ENCODE measurements around the gene NQO1. TPM values are rescaled to one million over a fixed set of nuclear protein-coding genes. Genes with fewer than 3 reads are reported as not detected.

Gene NQO1
- total and polyA plus RNA-seq, 9 of the 15 experiments (the other 6 are each of a cell fraction or from before 2014, with no cell fraction given) = 96.7 to 198 (median 122) TPM

GRCh38 chr16:69754469-69755310 lies 28.3 kb upstream of the NQO1 start, which contains the start of gene NOB1 (continued):
- TF ChIP-seq MNT (conservative IDR thresholded peaks at IDR 0.05) = peak; percentile 92 to 96
- no peak for TF ChIP-seq NCOA4 (IDR thresholded peaks at IDR 0.05; ENCODE audit: partially characterized antibody)
- peak; percentile 84 for TF ChIP-seq L3MBTL2 (IDR thresholded peaks at IDR 0.05)
- peak; percentile 94 for TF ChIP-seq DEAF1 (CRISPR knock-in tag; IDR thresholded peaks at IDR 0.05)
- TF ChIP-seq POLR2AphosphoS2 (IDR thresholded peaks at IDR 0.05; ENCODE audit: low read length) = peak; percentile 72; the same call in 1 of the 2 replicates
- TF ChIP-seq HCFC1 (IDR thresholded peaks at IDR 0.05; ENCODE audit: low read depth, low read length) = peak; percentile 63
- peak; percentile 36; the same call in 1 of the 2 replicates for TF ChIP-seq CC2D1A (IDR thresholded peaks at IDR 0.05)
- TF ChIP-seq ZZZ3 (IDR thresholded peaks at IDR 0.05) = no peak
- no peak for TF ChIP-seq ZNF395 (CRISPR knock-in tag; IDR thresholded peaks at IDR 0.05)
- peak; percentile 98 for TF ChIP-seq EP400 (IDR thresholded peaks at IDR 0.05)
- TF ChIP-seq RCOR1 (IDR thresholded peaks at IDR 0.05; ENCODE audit: borderline replicate concordance in 1 of 2, low read depth in 2 of 2, low read length in 2 of 2) = peak in 1 of 2 experiments; percentile 81; a peak in 2 of 4 replicates
- TF ChIP-seq CBFB (CRISPR knock-in tag; IDR thresholded peaks at IDR 0.05) = peak; percentile 88; the same call in 1 of the 2 replicates
- peak in 1 of 2 experiments; percentile 80; a peak in 3 of 4 replicates for TF ChIP-seq MAZ (CRISPR knock-in tag; conservative IDR thresholded peaks at IDR 0.05 in 1 of 2, IDR thresholded peaks at IDR 0.05 in 1 of 2)
- TF ChIP-seq CCNT2 (IDR thresholded peaks at IDR 0.05; ENCODE audit: borderline replicate concordance, extremely low read depth, insufficient read length, low read depth, low read length) = peak; percentile 31
- TF ChIP-seq CXXC5 (CRISPR knock-in tag; IDR thresholded peaks at IDR 0.05) = peak; percentile 71
- TF ChIP-seq BRCA1 (IDR thresholded peaks at IDR 0.05) = no peak
- no peak for TF ChIP-seq BRCA1 (CRISPR knock-in tag; IDR thresholded peaks at IDR 0.05)
- TF ChIP-seq SMAD3 (CRISPR knock-in tag; conservative IDR thresholded peaks at IDR 0.05) = no peak
- peak; percentile 93 for TF ChIP-seq RBBP5 (IDR thresholded peaks at IDR 0.05; ENCODE audit: borderline replicate concordance, insufficient read depth, low read length, poor library complexity, severe bottlenecking)
- TF ChIP-seq FOXK2 (conservative IDR thresholded peaks at IDR 0.05 in 1 of 2, IDR thresholded peaks at IDR 0.05 in 1 of 2; ENCODE audit: low read depth in 2 of 2) = peak; percentile 69 to 76; a peak in 2 of 4 replicates
- no peak for TF ChIP-seq ZNF12 (CRISPR knock-in tag; IDR thresholded peaks at IDR 0.05)
- peak; percentile 97 for TF ChIP-seq POLR2B (IDR thresholded peaks at IDR 0.05; ENCODE audit: low read depth, partially characterized antibody)
- TF ChIP-seq SMAD1 (IDR thresholded peaks at IDR 0.05; ENCODE audit: low read depth, low read length, partially characterized antibody) = peak; percentile 79

All from K562 (cell line).